DMS53 treated with DMSO at 0.1 percent for 48 hours (cell line): Measurements from ENCODE around the gene CHMP1A.

Experiments used
- DNase-seq: peaks from one replicate; lab custom pipeline; 2025; ENCODE audit not compliant: unreplicated experiment; lab: John Stamatoyannopoulos, UW

The CHMP1A gene

GRCh38 chr16:89607453-89607852, 50.1 kb downstream of the CHMP1A start:
- no peak for DNase-seq

DNA sequence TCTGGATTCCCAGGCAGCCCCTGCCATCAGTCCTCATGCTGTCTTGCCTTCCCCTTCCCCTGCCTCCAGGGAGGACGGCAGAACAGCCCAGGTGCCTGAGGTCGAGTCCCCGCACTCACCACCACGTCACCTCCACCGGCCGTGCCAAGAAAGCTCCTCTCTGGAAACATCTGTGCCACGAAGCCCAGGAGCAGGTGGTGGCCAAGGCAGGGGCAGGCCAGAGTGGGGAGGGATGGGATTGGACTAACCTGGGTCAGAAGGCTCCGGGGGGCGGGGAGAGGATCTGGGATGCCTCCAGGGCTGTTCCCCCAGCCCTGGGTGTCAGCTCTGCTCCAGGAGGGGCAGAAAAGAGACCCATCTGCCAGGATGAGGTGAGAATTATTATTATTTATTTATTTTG, 51.5 kb downstream of the CHMP1A start:
- DNase-seq, result no peak

DNA sequence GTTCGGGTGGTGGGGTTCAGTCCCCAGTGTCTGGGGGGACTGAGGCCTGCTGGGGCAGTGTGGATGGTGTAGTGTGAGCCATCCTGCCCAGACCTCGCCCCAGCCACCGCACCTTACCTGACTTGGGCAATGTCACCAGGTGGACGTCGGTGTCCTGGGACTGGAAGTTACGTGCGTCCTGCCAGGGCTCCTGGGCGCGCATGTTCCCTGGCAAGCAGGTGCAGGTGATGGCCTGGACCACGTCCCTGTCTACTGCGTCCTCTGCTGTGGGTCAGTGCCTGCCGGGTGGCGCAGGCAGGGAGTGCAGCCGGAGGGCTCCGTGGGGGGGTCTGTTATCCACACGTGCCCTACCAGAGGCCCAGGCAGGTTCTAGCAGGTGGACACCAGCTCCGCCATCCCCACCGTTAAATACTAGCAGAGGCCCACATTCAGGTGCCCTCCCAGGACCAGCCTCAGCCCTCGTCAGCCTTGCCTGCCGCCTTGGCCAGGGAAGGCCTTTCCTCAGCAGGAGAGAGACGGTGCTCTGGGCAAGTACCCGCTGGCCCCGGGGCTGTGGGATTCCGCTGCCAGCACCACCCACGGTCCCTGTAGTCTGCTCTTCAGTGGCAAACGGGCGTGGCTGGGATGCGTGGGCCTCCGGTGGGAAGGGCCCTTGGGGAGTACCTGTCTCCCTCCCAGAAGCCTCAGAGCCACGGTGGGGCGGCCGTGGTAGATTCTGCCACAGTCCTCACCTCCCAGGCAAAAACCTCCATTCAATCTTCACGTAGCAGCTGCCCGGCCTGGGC, 52.1 kb downstream of the CHMP1A start:
- no peak for DNase-seq

- DNase-seq, result no peak
Measured at GRCh38 chr16:89604764-89605163, 52.7 kb downstream of the CHMP1A start.

GRCh38 chr16:89602952-89603590, 54.4 kb downstream of the CHMP1A start:
- no peak for DNase-seq

DNA sequence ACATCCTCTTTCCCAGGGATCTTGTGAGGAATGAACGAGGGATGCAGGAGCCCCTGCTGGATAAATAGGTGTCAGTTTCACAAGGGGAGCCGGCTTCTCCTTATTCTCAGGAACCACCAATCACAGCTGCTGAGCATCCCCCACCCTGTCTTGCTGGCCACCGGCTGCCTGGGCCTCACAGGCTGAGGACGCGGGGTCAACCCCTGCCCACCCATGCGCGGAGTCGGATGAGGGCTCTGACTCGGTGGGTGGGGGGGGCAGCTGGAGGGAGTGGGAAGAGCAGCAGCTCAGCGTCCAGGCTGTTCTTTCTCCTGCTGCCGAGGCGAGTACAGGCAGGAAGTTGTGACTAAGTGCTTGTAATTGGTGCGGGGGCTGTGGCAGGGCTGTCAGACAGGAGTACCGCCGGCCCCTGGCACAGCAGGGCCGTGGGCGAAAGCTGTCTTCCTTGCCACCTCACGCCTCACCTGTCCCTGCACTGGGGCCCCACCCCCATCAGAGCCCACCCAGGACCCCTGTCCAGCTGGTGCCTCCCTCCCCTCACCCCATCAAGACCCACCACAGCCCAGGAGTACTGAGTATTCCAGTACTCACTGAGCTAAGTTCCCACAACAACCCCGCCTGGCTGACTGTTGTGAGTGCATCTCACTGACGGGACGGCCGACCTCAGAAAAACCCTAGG, 55.1 kb downstream of the CHMP1A start:
- DNase-seq, result no peak

DNA sequence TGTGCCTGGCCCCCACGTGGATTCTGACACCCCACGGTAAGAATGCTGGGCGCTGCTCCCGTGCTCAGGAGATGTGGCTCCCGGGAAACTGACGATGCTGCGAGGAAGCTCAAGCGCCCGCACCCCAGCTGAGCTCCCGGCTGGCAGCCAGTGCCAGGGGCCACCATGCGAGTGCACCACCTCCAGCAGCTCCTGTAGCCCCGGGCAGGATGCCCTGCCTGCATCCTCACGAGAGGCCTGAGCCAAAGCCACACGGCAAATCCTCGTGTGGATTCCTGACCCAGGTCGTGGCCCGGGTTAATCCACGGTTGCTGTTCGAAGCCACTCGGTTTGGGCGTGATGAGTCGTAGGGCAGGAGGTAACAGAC, 55.6 kb downstream of the CHMP1A start:
- no peak for DNase-seq

GRCh38 chr16:89600956-89601355, 56.6 kb downstream of the CHMP1A start:
- no peak for DNase-seq

- DNase-seq, result no peak
Measured at GRCh38 chr16:89600427-89600826, 57.1 kb downstream of the CHMP1A start.

- DNase-seq, result no peak
Measured at GRCh38 chr16:89599902-89600301, 57.6 kb downstream of the CHMP1A start.

DNA sequence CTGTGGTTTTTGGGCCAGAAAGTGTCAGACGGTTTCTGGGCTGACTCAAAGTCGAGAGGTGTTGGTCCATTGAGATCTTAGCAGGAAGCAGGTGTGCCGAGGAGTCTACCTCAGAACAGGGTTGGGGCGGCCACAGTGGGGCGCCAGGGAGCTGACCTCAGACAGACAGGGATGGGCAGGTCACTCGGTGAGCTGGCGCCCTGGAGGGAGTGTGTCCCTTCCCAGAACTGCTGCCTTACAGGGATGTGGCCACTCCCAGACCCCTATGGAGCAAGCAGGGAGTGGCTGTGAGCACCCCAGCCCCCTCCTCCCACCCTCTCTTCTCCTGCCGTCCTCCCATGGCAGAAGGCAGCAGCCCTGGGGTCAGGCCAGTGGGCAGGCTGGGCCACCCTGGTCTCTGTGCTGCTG, 58.1 kb downstream of the CHMP1A start:
- peak; percentile 36 for DNase-seq

GRCh38 chr16:89598199-89598598, 59.3 kb downstream of the CHMP1A start:
- no peak for DNase-seq

GRCh38 chr16:89596957-89597649, 60.4 kb downstream of the CHMP1A start:
- no peak for DNase-seq

DNA sequence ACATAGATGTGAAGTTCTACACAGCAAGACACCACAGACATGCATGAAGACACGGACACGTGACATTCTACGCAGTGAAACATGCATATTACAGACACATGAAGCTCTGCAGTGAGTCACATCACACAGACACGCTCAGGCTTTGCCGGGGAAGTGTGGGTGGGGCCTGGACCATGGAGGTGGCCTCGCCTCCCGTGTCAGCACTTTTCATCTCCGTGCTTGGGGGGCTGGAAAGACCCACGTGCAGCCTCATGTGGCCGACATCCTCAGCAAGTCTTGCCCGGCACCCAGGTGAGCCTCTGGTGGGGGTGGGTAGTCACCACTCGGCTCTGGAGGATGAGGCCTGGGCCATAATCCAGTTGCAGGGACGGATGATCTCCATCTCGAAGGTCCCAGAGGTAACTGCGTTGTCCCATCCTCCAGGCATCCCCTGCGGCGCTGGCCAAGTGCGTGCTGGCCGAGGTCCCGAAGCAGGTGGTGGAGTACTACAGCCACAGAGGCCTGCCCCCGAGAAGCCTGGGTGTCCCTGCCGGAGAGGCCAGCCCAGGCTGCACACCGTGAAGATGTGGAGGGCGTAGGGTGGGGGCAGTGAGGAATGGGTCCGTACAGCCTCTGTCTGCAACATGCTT, 61.3 kb downstream of the CHMP1A start:
- DNase-seq, result no peak

- DNase-seq, result no peak
Measured at GRCh38 chr16:89595330-89596060, 62.0 kb downstream of the CHMP1A start.
